D721Med (cell line): ENCODE measurements around the gene CCDC170.
"Not testable (repeated sequence)": the region's sequence is repeated elsewhere in the genome, so short reads cannot be mapped to it uniquely, and the experiment has no call there.

Experiments
- DNase-seq: peaks from one replicate; pipeline ENCODE4 v3.0.0; 2011; ENCODE audit warnings: low spot score; ENCODE audit not compliant: insufficient read length
- FAIRE-seq: peaks from 2 replicates; lab custom pipeline; 2011; peaks lifted over from hg19 to GRCh38; lab: Jason Lieb, UNC
- TF ChIP-seq, protein P1 (sequence below): IDR thresholded peaks from 2 replicates; pipeline ENCODE4 v1.5.1; 2012; ENCODE audit warnings: mild to moderate bottlenecking, control low read depth; ENCODE audit not compliant: insufficient read depth; ENCODE audit errors: missing control alignments

CCDC170 gene, protein sequence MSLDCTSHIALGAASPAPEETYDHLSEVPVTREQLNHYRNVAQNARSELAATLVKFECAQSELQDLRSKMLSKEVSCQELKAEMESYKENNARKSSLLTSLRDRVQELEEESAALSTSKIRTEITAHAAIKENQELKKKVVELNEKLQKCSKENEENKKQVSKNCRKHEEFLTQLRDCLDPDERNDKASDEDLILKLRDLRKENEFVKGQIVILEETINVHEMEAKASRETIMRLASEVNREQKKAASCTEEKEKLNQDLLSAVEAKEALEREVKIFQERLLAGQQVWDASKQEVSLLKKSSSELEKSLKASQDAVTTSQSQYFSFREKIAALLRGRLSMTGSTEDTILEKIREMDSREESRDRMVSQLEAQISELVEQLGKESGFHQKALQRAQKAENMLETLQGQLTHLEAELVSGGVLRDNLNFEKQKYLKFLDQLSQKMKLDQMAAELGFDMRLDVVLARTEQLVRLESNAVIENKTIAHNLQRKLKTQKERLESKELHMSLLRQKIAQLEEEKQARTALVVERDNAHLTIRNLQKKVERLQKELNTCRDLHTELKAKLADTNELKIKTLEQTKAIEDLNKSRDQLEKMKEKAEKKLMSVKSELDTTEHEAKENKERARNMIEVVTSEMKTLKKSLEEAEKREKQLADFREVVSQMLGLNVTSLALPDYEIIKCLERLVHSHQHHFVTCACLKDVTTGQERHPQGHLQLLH

GRCh38 chr6:151493804-151494234 is at the start of gene CCDC170:
TSS of gene CCDC170 (plus strand) at chr6:151494017. CDS start at chr6:151494129, 112 bp downstream.
- TF ChIP-seq, protein P1, sequence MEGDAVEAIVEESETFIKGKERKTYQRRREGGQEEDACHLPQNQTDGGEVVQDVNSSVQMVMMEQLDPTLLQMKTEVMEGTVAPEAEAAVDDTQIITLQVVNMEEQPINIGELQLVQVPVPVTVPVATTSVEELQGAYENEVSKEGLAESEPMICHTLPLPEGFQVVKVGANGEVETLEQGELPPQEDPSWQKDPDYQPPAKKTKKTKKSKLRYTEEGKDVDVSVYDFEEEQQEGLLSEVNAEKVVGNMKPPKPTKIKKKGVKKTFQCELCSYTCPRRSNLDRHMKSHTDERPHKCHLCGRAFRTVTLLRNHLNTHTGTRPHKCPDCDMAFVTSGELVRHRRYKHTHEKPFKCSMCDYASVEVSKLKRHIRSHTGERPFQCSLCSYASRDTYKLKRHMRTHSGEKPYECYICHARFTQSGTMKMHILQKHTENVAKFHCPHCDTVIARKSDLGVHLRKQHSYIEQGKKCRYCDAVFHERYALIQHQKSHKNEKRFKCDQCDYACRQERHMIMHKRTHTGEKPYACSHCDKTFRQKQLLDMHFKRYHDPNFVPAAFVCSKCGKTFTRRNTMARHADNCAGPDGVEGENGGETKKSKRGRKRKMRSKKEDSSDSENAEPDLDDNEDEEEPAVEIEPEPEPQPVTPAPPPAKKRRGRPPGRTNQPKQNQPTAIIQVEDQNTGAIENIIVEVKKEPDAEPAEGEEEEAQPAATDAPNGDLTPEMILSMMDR = no peak
- DNase-seq (peak; percentile 35), FAIRE-seq (no peak)

GRCh38 chr6:151445482-151445881 is 48.3 kb upstream of the CCDC170 start:
- FAIRE-seq = no peak
- no peak for DNase-seq

DNA sequence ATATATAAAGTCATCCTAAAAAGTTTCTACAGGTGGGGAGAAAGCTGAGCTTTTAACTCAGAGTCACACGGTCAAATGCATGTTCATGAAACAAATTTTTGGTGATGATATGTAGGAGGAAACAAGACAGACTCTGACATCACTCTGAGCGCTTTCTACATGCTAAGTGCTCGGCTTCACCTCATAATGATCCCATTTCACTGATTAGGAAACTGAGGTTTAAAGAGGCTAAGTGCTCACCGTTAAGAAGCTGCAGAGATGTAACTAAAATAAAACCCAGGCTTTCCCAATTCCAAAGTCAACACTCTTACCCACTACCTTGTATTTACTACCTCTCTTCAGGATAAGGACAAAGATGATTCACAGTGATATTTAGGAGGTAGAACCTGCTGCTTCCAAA is 46.6 kb upstream of the CCDC170 start:
- TF ChIP-seq, protein P1 = no peak
- DNase-seq (no peak), FAIRE-seq (no peak)

More at GRCh38 chr6:151445482-151445881, 48.3 kb upstream of the CCDC170 start:
- TF ChIP-seq, protein P1 = no peak

GRCh38 chr6:151448623-151449022 is 45.2 kb upstream of the CCDC170 start:
- FAIRE-seq (no peak), DNase-seq (no peak)
- TF ChIP-seq, protein P1 = no peak

GRCh38 chr6:151450928-151451327 is 42.9 kb upstream of the CCDC170 start:
- not testable (repeated sequence) for DNase-seq, FAIRE-seq

DNA sequence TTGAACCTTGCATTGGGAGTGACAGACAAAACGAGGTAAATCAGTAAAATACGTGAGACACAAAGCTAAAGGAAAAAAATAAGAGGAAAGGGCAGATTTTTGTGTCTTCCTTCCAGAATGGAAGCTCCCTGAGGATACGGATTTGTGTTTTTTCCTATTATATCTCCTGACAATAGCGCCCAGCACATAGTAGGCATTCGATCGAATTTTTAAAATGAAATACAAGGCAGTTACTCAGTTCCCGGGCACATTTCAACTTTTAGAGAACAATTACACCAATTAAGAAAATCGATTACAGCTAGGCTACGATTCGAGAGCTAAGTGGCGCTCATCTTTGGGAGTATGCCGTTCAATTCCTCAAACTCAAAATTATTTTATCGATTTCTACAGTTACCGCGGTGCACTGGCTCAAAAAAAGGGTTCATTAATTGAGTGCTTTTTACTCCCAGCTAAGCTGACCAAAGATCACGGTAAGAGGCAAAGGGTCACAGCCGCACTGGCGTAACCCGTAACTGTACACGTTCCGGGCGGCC is 42.3 kb upstream of the CCDC170 start:
- TF ChIP-seq, protein P1 = no peak
- FAIRE-seq = no peak
- no peak for DNase-seq

DNA sequence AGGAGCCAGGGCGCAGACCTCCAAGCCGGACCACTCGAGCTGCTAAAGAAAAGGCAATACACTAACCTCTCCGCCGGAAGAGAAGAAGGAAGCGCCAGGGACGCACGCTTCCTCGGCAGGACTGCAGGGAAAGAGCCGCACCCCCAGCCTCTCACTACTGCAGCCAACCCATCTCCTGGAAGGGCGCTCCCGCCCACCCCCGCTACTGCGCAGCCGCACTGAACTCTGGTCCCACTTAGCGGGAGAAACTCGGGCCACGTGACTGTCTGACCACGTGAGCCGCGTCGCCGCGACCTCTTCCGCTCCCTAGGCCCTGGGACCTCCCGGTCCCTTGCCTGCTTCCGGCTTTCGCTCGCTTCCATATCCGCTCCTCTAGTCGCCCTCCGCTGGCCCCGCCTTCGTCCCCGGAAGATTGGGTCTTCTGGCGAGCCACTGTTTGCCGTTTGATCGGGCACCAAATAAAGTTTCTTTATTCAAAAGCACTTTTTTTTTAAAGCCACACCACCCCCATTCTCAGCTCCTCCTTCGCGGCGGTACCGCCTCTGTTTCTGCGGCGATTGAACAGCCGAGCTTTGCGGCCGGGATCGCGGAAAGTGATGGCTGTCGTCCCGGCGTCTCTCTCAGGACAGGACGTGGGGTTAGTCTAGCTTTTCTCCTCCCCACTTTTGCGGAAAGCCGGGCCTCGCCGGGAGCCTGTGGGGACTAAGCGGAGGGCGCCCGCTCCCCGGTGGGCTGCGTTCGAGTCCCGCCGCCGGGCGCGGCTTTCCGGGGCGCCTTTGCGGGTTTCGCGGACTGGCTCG is 41.7 kb upstream of the CCDC170 start, which contains the start of gene RMND1:
Gene RMND1, minus strand, starts transcription at position 177 of the 800 bp plus-strand sequence. CDS start 6,315 bp downstream, outside the sequence.
- DNase-seq (peak; percentile 53), FAIRE-seq (peak; percentile 55)
- TF ChIP-seq, protein P1 = no peak
